HepG2 (cell line): ENCODE data around the gene NOCT. TPM values are rescaled to one million over a fixed set of nuclear protein-coding genes. Genes with fewer than 3 reads are reported as not detected.

Source experiments
- ATAC-seq: fragments of 200-7000 bp; cut with Tn5 transposase; 3 replicates; pipeline ENCODE4 v1.9.1; 2020; ENCODE audit warnings: mild to moderate bottlenecking, moderate library complexity
- Bru-seq: library from RNA; stranded (reverse); fragments of 400-500 nt; gene quantifications from one replicate; lab custom pipeline; 2021; lab: Mats Ljungman, UMichigan
- BruChase-seq, 2 experiments: library from RNA; stranded (reverse); fragments of 400-500 nt; gene quantifications; one replicate each; lab custom pipeline; 2021; lab: Mats Ljungman, UMichigan
- BruUV-seq: library from RNA; stranded (reverse); fragments of 400-500 nt; replicated peaks from 2 replicates; lab custom pipeline; 2021; lab: Mats Ljungman, UMichigan
- CTCF ChIA-PET: fragments of 300-600 bp; formaldehyde crosslinking; extraction: SDS; loops from one replicate; lab custom pipeline; 2021; ENCODE audit warnings: low total read pairs, inconsistent platforms, low intra/inter-chr PET ratio; lab: Yijun Ruan, JAX
- POLR2A ChIA-PET: fragments of 350-600 bp; sonication (Branson Sonifier 250); formaldehyde crosslinking; loops from one replicate; lab custom pipeline; 2020; ENCODE audit warnings: antibody characterized with exemption, inconsistent platforms; lab: Yijun Ruan, JAX
- DNase-seq: peaks from one replicate; pipeline ENCODE4 v3.0.0-alpha.2; 2015; ENCODE audit warnings: low spot score
- FAIRE-seq: peaks from 3 replicates; lab custom pipeline; 2011; peaks lifted over from hg19 to GRCh38; lab: Jason Lieb, UNC
- H2AFZ ChIP-seq: one replicate; pipeline ENCODE4 v1.6.1; 2011; ENCODE audit warnings: low read length, inconsistent platforms
- H3K27ac ChIP-seq: fragments of 300-600 bp; 3 replicates; pipeline ENCODE4 v1.8.0; 2011; ENCODE audit warnings: mixed run types, mild to moderate bottlenecking, mixed read lengths, low read length, inconsistent platforms; ENCODE audit not compliant: insufficient read depth; ENCODE audit errors: extremely low read length
- H3K27me3 ChIP-seq, 2 experiments: fragments of 200-600 bp in 1 of 2; 2 replicates in 1 of 2; 3 replicates in 1 of 2; pipeline versions ENCODE4 v1.6.0 to v1.8.0; 2011; ENCODE audit warnings: low read length in 2 of 2, mild to moderate bottlenecking in 2 of 2, moderate library complexity in 2 of 2, inconsistent platforms in 1 of 2; ENCODE audit not compliant: insufficient read depth in 2 of 2, control insufficient read depth in 1 of 2
- H3K36me3 ChIP-seq, 2 experiments: fragments of 200-600 bp in 1 of 2; replicated peaks in 1 of 2; 2 replicates in 1 of 2; 3 replicates in 1 of 2; pipeline versions ENCODE4 v1.5.1 to v1.8.0; 2011; ENCODE audit warnings: low read length in 2 of 2, inconsistent platforms in 1 of 2; ENCODE audit not compliant: insufficient read depth in 2 of 2, control insufficient read depth in 1 of 2
- H3K4me1 ChIP-seq: 2 replicates; pipeline ENCODE4 v1.5.1; 2012; ENCODE audit warnings: low read length, inconsistent platforms; ENCODE audit not compliant: insufficient read depth
- H3K4me2 ChIP-seq: 2 replicates; pipeline ENCODE4 v1.6.0; 2011; ENCODE audit warnings: low read depth, low read length, inconsistent platforms
- H3K4me3 ChIP-seq, 3 experiments: fragments of 200-600 bp in 1 of 3; sonication (generic), shearing (Covaris generic) in 1 of 3; replicated peaks in 1 of 3; 2 replicates each; pipeline ENCODE4 v1.5.1; 2011 to 2016; ENCODE audit warnings: low read length in 3 of 3, inconsistent platforms in 2 of 3, low read depth in 2 of 3, mild to moderate bottlenecking in 2 of 3, control low read depth in 1 of 3, mixed read lengths in 1 of 3; ENCODE audit not compliant: insufficient read depth in 1 of 3
- H3K79me2 ChIP-seq: one replicate; pipeline ENCODE4 v1.6.1; 2011; ENCODE audit warnings: low read length, inconsistent platforms; ENCODE audit not compliant: insufficient read depth
- H3K9ac ChIP-seq: 2 replicates; pipeline ENCODE4 v1.6.0; 2011; ENCODE audit warnings: mild to moderate bottlenecking, low read depth, low read length, inconsistent platforms; ENCODE audit not compliant: insufficient read depth
- H3K9me3 ChIP-seq: 2 replicates; pipeline ENCODE4 v1.5.1; 2012; ENCODE audit warnings: mild to moderate bottlenecking, low read length
- H4K20me1 ChIP-seq: 2 replicates; pipeline ENCODE4 v1.6.0; 2011; ENCODE audit warnings: inconsistent platforms, mild to moderate bottlenecking, low read length, moderate library complexity; ENCODE audit not compliant: insufficient read depth
- DMTF1 ChIP-seq: sonication (generic); formaldehyde crosslinking; IDR thresholded peaks from 2 replicates; pipeline ENCODE4 v1.4.0; 2020; ENCODE audit warnings: mild to moderate bottlenecking, missing genetic modification reagents
- MXD1 ChIP-seq: sonication (generic); formaldehyde crosslinking; IDR thresholded peaks from 2 replicates; pipeline ENCODE4 v1.4.0; 2020; ENCODE audit warnings: mild to moderate bottlenecking, missing genetic modification reagents
- SOX5 ChIP-seq: IDR thresholded peaks from 2 replicates; pipeline ENCODE4 v1.6.1; 2016; ENCODE audit warnings: borderline replicate concordance
- TCF7 ChIP-seq: sonication (generic); IDR thresholded peaks from 2 replicates; pipeline ENCODE4 v1.6.1; 2016; ENCODE audit warnings: antibody characterized with exemption, low read depth
- ZBED4 ChIP-seq: sonication (generic); formaldehyde crosslinking; IDR thresholded peaks from 2 replicates; pipeline ENCODE4 v1.4.0; 2020; ENCODE audit warnings: missing genetic modification reagents, borderline replicate concordance
- ZGPAT ChIP-seq: IDR thresholded peaks from 2 replicates; pipeline ENCODE4 v1.6.1; 2016; ENCODE audit warnings: mild to moderate bottlenecking
- ZNF143 ChIP-seq: sonication (generic); formaldehyde crosslinking; IDR thresholded peaks from 2 replicates; pipeline ENCODE4 v1.4.0; 2020; ENCODE audit warnings: missing genetic modification reagents
- WGBS: methylation state at CpG from one replicate; pipeline ENCODE4 v1.1.6; 2017; ENCODE audit warnings: low lambda C conversion rate; 5-methylcytosine and 5-hydroxymethylcytosine counted together
- in situ Hi-C: cut with HindIII; loops from 2 replicates; pipeline ENCODE4 v1.10.0; 2017; ENCODE audit warnings: low pct_unique_long_range_greater_than_20kb; ENCODE audit not compliant: extremely low pct_ligation_motif_present
- intact Hi-C: fragments of 100-400 bp; cut with micrococcal nuclease; formaldehyde crosslinking; loops from one replicate; pipeline ENCODE4 v1.10.0; 2022; ENCODE audit not compliant: unreplicated experiment
- long read RNA-seq, 2 experiments: library from RNA in 1 of 2; library from polyadenylated mRNA in 1 of 2; stranded (forward) in 1 of 2; unstranded in 1 of 2; transcript quantifications; one replicate each; pipeline ENCODE4 v2.0.0, GENCODE V29; 2019 to 2022
- polyA minus RNA-seq, 3 experiments: library from RNA; depleted of rRNA, polyadenylated mRNA; stranded (reverse); fragments of >200 nt; gene quantifications; 2 replicates each; pipeline ENCODE4 v1.2.3, GENCODE V29; 2011; ENCODE audit warnings: low replicate concordance in 1 of 3
- polyA plus RNA-seq, 8 experiments: library from polyadenylated mRNA; depleted of rRNA in 3 of 8; stranded (reverse) in 7 of 8; unstranded in 1 of 8; fragments of >200 nt; fragmentation: Illumina TruSeq in 4 of 8; extraction: Trizol in 4 of 8; gene quantifications; 2 replicates each; pipeline versions ENCODE4 v1.2.1 to v1.2.3, GENCODE V29; 2011 to 2016; ENCODE audit warnings: low read depth in 4 of 8, missing spikeins in 1 of 8, mixed read lengths in 1 of 8; ENCODE audit not compliant: insufficient read depth in 1 of 8
- total RNA-seq, 5 experiments: library from RNA; depleted of rRNA; stranded (reverse); fragments of >200 nt; fragmentation: Illumina TruSeq; extraction: Trizol; gene quantifications; 2 replicates each; pipeline ENCODE4 v1.2.3, GENCODE V29; 2016; ENCODE audit warnings: low read depth in 1 of 5

The NOCT gene
- total RNA-seq (2016; rRNA removed; fragmentation: Illumina TruSeq; extraction: Trizol) = 11.0 and 13.1 TPM in 2 replicates
- 7.4 and 7.7 TPM in 2 replicates for total RNA-seq (2016; cell fraction: cytosol; rRNA removed; fragmentation: Illumina TruSeq; extraction: Trizol; ENCODE audit: low read depth)
- total RNA-seq (2016; cell fraction: insoluble cytoplasmic fraction; rRNA removed; fragmentation: Illumina TruSeq; extraction: Trizol) = 10.6 and 11.4 TPM in 2 replicates
- 8.1 and 8.3 TPM in 2 replicates for total RNA-seq (2016; cell fraction: membrane; rRNA removed; fragmentation: Illumina TruSeq; extraction: Trizol)
- 6.7 and 7.6 TPM in 2 replicates for total RNA-seq (2016; cell fraction: nucleus; rRNA removed; fragmentation: Illumina TruSeq; extraction: Trizol)
- polyA plus RNA-seq (2011; rRNA removed) = 3.5 and 3.6 TPM in 2 replicates
- 1.7 and 1.8 TPM in 2 replicates for polyA plus RNA-seq (2011; cell fraction: cytosol; rRNA removed)
- polyA plus RNA-seq (2011; cell fraction: nucleus; rRNA removed) = 3.6 and 4.8 TPM in 2 replicates
- polyA plus RNA-seq (2012) = 5.3 and 6.0 TPM in 2 replicates
- 0.45 and 0.55 TPM in 2 replicates for polyA plus RNA-seq (2016; cell fraction: cytosol; fragmentation: Illumina TruSeq; extraction: Trizol; ENCODE audit: low read depth)
- polyA plus RNA-seq (2016; cell fraction: insoluble cytoplasmic fraction; fragmentation: Illumina TruSeq; extraction: Trizol; ENCODE audit: low read depth) = 6.1 and 6.3 TPM in 2 replicates
- polyA plus RNA-seq (2016; cell fraction: membrane; fragmentation: Illumina TruSeq; extraction: Trizol; ENCODE audit: low read depth) = 1.7 and 2.1 TPM in 2 replicates
- 7.9 and 8.0 TPM in 2 replicates for polyA plus RNA-seq (2016; cell fraction: nucleus; fragmentation: Illumina TruSeq; extraction: Trizol; ENCODE audit: insufficient read depth, low read depth)
- polyA minus RNA-seq (2011; rRNA and poly(A)+ RNA removed; ENCODE audit: low replicate concordance) = 9.5 and 10.1 TPM in 2 replicates
- 11.4 and 14.6 TPM in 2 replicates for polyA minus RNA-seq (2011; cell fraction: cytosol; rRNA and poly(A)+ RNA removed)
- polyA minus RNA-seq (2011; cell fraction: nucleus; rRNA and poly(A)+ RNA removed) = 6.4 and 12.3 TPM in 2 replicates
- Bru-seq, nascent RNA = percentile 71 among the genes with signal in this experiment
- percentile 66 among the genes with signal in this experiment for BruChase-seq, experiment 1, labeled RNA remaining after a 6-hour chase
- BruChase-seq, experiment 2, labeled RNA remaining after a 2-hour chase = percentile 67 among the genes with signal in this experiment
- long read RNA-seq, experiment 1, partial matches to known transcripts = 0 of 3 reads
- long read RNA-seq, experiment 1, other reads (novel, unspliced or antisense) = 3 of 3 reads
- long read RNA-seq, experiment 2, partial matches to known transcripts = 2 of 3 reads
- long read RNA-seq, experiment 2, other reads (novel, unspliced or antisense) = 0 of 3 reads

- Histone ChIP-seq H3K9me3 (no peaks in the 10 kb centered on the region), H3K4me1 (peaks cover 59% of the 10 kb centered on the region), H4K20me1 (peaks cover 16% of the 10 kb centered on the region), H3K9ac (peak within 1 kb of the TSS; percentile 81), H3K36me3 (peaks cover 0 to 2% of the 10 kb centered on the region in 2 experiments; a peak in 1 of 5 replicates), H3K79me2 (peaks cover 41% of the 10 kb centered on the region), H2AFZ (peak within 1 kb of the TSS; percentile 29), H3K27ac (peak within 1 kb of the TSS; percentile 85), H3K27me3 (no peaks in the 10 kb centered on the region; a peak in 1 of 5 replicates), H3K4me3 (peak within 1 kb of the TSS; percentile 79 to 90 (median 81)), H3K4me2 (peak within 1 kb of the TSS; percentile 93)
- under 1% methylated on average over 24 of the region's 62 CpGs for WGBS
- in situ Hi-C loops (no loop called here), intact Hi-C loops (loop anchor here (2.0 to 5.0 kb wide), 2 partner anchors 75 to 287 kb away; partner anchors contain the start of genes NAA15 and NDUFC1)
- ATAC-seq = peak; percentile 95
- POLR2A ChIA-PET = interaction anchor here (0.6 to 1.7 kb wide), 8 partner anchors 9 to 773 kb away, joined by 3 to 7 read pairs (median 3); partner anchors contain the start of genes ELF2, NAA15 and SLC7A11
- CTCF ChIA-PET = no interaction called here
- DNase-seq = peak; percentile 80
- FAIRE-seq = peak; percentile 72
- no TSS peak for BruUV-seq
- TF ChIP-seq MXD1 (CRISPR knock-in tag) (peak; percentile 91), ZBED4 (CRISPR knock-in tag) (0 out of 2 replicates have a peak, but pooled peaks have one; percentile 31), TCF7 (no peak), ZGPAT (peak; percentile 84), DMTF1 (CRISPR knock-in tag) (no peak), ZNF143 (CRISPR knock-in tag) (peak; percentile 57; the same call in 1 of the 2 replicates), SOX5 (CRISPR knock-in tag) (peak; percentile 27; the same call in 1 of the 2 replicates)
These were observed at the start of gene NOCT for GRCh38 chr4:139015269-139015947. NOCT (plus strand) TSS chr4:139015781; CDS start chr4:139015982, 201 bp downstream.
